MM.1S (cell line): ENCODE results near the gene C12orf42.

Source experiments
- DNase-seq: peaks from one replicate; pipeline ENCODE4 v3.0.0-alpha.2; 2015
- H2AFZ ChIP-seq: fragments of 300-600 bp; sonication (generic); 2 replicates; pipeline ENCODE4 v1.6.0; 2016; ENCODE audit warnings: antibody characterized with exemption, low read length
- H3F3A ChIP-seq: fragments of 300-600 bp; sonication (generic); 2 replicates; pipeline ENCODE4 v1.6.1; 2016; ENCODE audit warnings: mild to moderate bottlenecking, antibody characterized with exemption, low read length, moderate library complexity, mixed read lengths; ENCODE audit not compliant: insufficient read depth
- H3K27ac ChIP-seq: fragments of 300-600 bp; sonication (generic); 2 replicates; pipeline ENCODE4 v1.5.1; 2016; ENCODE audit warnings: mild to moderate bottlenecking, low read length
- H3K27me3 ChIP-seq: fragments of 300-600 bp; sonication (generic); replicated peaks from 2 replicates; pipeline ENCODE4 v1.6.0; 2016; ENCODE audit warnings: low read length; ENCODE audit not compliant: insufficient read depth
- H3K36me3 ChIP-seq: fragments of 300-600 bp; sonication (generic); replicated peaks from 2 replicates; pipeline ENCODE4 v1.6.1; 2016; ENCODE audit warnings: mild to moderate bottlenecking, low read length, mixed read lengths; ENCODE audit not compliant: insufficient read depth
- H3K4me1 ChIP-seq: fragments of 300-600 bp; sonication (generic); 2 replicates; pipeline ENCODE4 v1.6.1; 2016; ENCODE audit warnings: low read length, mixed read lengths
- H3K4me2 ChIP-seq: fragments of 300-600 bp; sonication (generic); 2 replicates; pipeline ENCODE4 v1.6.0; 2016; ENCODE audit warnings: low read depth, low read length
- H3K4me3 ChIP-seq: fragments of 300-600 bp; sonication (generic); 2 replicates; pipeline ENCODE4 v1.5.1; 2016; ENCODE audit warnings: low read length, mixed read lengths
- H3K79me2 ChIP-seq: fragments of 300-600 bp; sonication (generic); 2 replicates; pipeline ENCODE4 v1.6.1; 2016; ENCODE audit warnings: mixed run types, low read length, mixed read lengths
- H3K9ac ChIP-seq: fragments of 300-600 bp; sonication (generic); 2 replicates; pipeline ENCODE4 v1.6.1; 2016; ENCODE audit warnings: low read length, mixed read lengths
- H3K9me2 ChIP-seq: fragments of 300-600 bp; sonication (generic); replicated peaks from 2 replicates; pipeline ENCODE4 v1.6.1; 2016; ENCODE audit warnings: mild to moderate bottlenecking, low read length, mixed read lengths; ENCODE audit not compliant: insufficient read depth
- H3K9me3 ChIP-seq: fragments of 300-600 bp; sonication (generic); replicated peaks from 2 replicates; pipeline ENCODE4 v1.6.1; 2016; ENCODE audit warnings: mild to moderate bottlenecking, low read length, mixed read lengths; ENCODE audit not compliant: insufficient read depth
- H4K20me1 ChIP-seq: fragments of 300-600 bp; sonication (generic); 2 replicates; pipeline ENCODE4 v1.6.1; 2016; ENCODE audit warnings: mild to moderate bottlenecking, low read length, moderate library complexity, mixed read lengths; ENCODE audit not compliant: insufficient read depth
- CTCF ChIP-seq: fragments of 300-600 bp; sonication (generic); IDR thresholded peaks from 2 replicates; pipeline ENCODE4 v1.5.1; 2016; ENCODE audit warnings: antibody characterized with exemption, low read length, mixed read lengths
- EZH2 ChIP-seq: fragments of 300-600 bp; sonication (generic); optimal IDR thresholded peaks from 2 replicates; pipeline ENCODE3; 2017; ENCODE audit warnings: low read depth, mild to moderate bottlenecking, antibody characterized with exemption, low read length, mixed read lengths
- EZH2phosphoT487 ChIP-seq: fragments of 300-600 bp; sonication (generic); IDR thresholded peaks from 2 replicates; pipeline ENCODE4 v1.6.1; 2018; ENCODE audit warnings: antibody characterized with exemption, low read length

Gene C12orf42

DNA sequence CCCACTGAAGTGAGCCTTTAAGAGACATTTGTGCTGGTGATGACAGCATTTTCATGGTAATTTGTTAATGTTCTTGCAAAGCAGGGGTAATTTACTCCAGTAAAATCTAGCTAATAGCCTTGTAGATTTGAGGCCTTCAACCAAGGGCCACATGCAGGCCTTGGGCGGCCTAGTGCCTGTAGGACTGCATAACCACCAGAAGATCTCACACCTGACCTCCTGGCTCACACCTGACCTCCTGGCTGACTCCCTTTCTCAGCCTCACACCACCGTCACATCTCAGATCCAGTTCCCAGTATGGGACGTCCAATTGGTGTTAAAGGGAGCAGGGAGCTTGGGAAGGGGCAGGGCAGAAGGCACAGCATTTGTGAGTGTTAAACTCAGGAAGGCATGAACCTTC is 26.9 kb downstream of the C12orf42 start:
- Histone ChIP-seq H2AFZ (no peak overlapping the region), H3K4me1 (no peaks in the 10 kb centered on the region), H3K27ac (no peak overlapping the region), H3K36me3 (no peaks in the 10 kb centered on the region), H3K9ac (no peak overlapping the region), H3K9me2 (no peaks in the 10 kb centered on the region), H4K20me1 (no peaks in the 10 kb centered on the region), H3F3A (no peaks in the 10 kb centered on the region), H3K4me2 (no peak overlapping the region), H3K79me2 (no peaks in the 10 kb centered on the region), H3K9me3 (no peaks in the 10 kb centered on the region), H3K27me3 (no peaks in the 10 kb centered on the region), H3K4me3 (no peak overlapping the region)
- TF ChIP-seq CTCF: no peak
- no peak for TF ChIP-seq EZH2phosphoT487
- no peak for TF ChIP-seq EZH2
- DNase-seq: no peak

GRCh38 chr12:103462675-103463074 is 33.1 kb downstream of the C12orf42 start:
- no peaks in the 10 kb centered on the region for H3F3A ChIP-seq
- no peak overlapping the region for H3K4me3 ChIP-seq
- H3K36me3 ChIP-seq: no peaks in the 10 kb centered on the region
- no peaks in the 10 kb centered on the region for H3K9me3 ChIP-seq
- H4K20me1 ChIP-seq: no peaks in the 10 kb centered on the region
- H3K4me1 ChIP-seq: no peaks in the 10 kb centered on the region
- no peaks in the 10 kb centered on the region for H3K9me2 ChIP-seq
- H3K79me2 ChIP-seq: no peaks in the 10 kb centered on the region
- no peak for DNase-seq
- H3K27me3 ChIP-seq: no peaks in the 10 kb centered on the region
- no peak overlapping the region for H3K27ac ChIP-seq
- no peak overlapping the region for H2AFZ ChIP-seq
- TF ChIP-seq CTCF (no peak), EZH2phosphoT487 (no peak), EZH2 (no peak)
- H3K9ac ChIP-seq: no peak overlapping the region
- no peak overlapping the region for H3K4me2 ChIP-seq

DNA sequence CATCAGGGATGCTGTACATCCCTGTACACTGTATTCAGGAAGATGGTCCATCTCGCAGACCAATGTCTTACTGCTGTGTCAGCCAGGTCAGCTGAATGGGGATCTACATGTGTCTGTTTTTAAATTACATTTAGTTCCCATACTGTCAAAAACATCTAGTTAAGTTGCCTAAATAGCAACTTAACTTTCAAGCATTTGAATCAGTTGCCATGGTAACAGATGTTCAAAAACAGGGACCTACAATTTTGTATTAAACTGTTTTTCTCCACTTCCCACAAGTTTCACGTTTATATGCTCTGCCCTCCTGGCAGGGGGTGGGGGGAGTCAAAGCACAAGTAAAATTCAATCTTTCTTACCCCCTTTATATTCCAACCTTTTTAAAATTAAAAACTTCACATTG is 38.3 kb downstream of the C12orf42 start:
- no peaks in the 10 kb centered on the region for H3F3A ChIP-seq
- DNase-seq: no peak
- H2AFZ ChIP-seq: no peak overlapping the region
- H4K20me1 ChIP-seq: no peaks in the 10 kb centered on the region
- H3K27me3 ChIP-seq: no peaks in the 10 kb centered on the region
- peaks cover 16% of the 10 kb centered on the region for H3K4me1 ChIP-seq
- H3K9me2 ChIP-seq: no peaks in the 10 kb centered on the region
- no peaks in the 10 kb centered on the region for H3K79me2 ChIP-seq
- H3K4me3 ChIP-seq: no peak overlapping the region
- no peak overlapping the region for H3K9ac ChIP-seq
- no peak for TF ChIP-seq CTCF
- no peak for TF ChIP-seq EZH2phosphoT487
- no peak for TF ChIP-seq EZH2
- H3K9me3 ChIP-seq: no peaks in the 10 kb centered on the region
- no peak overlapping the region for H3K27ac ChIP-seq
- H3K4me2 ChIP-seq: no peak overlapping the region
- H3K36me3 ChIP-seq: no peaks in the 10 kb centered on the region
